ENCODE measurements around the gene LDOC1.
"Not testable (repeated sequence)": the region's sequence is repeated elsewhere in the genome, so short reads cannot be mapped to it uniquely, and the experiment has no call there.

The LDOC1 gene

GRCh38 chrX:141155231-141155630, 21.7 kb downstream of the LDOC1 start:
- H4K8ac ChIP-seq (ENCODE audit: low read length); H3K18ac ChIP-seq (ENCODE audit: low read depth in 1 of 2, low read length in 2 of 2); H4K91ac ChIP-seq (ENCODE audit: low read length); H2BK5ac ChIP-seq (ENCODE audit: low read depth, low read length, poor library complexity, severe bottlenecking); H2BK12ac ChIP-seq (ENCODE audit: low read length in 2 of 2); H3K9ac ChIP-seq (ENCODE audit: low read length); H2AK5ac ChIP-seq (ENCODE audit: low read length, severe bottlenecking); H3K14ac ChIP-seq (ENCODE audit: low read length in 2 of 2); H2BK15ac ChIP-seq (ENCODE audit: low read depth, poor library complexity, severe bottlenecking); H3K9me3 ChIP-seq (ENCODE audit: control insufficient read depth, low read length); H3K4me2 ChIP-seq (ENCODE audit: low read length, poor library complexity, severe bottlenecking); DNase-seq; H3K27me3 ChIP-seq (ENCODE audit: control insufficient read depth in 1 of 2, insufficient read depth in 1 of 2, low read length in 2 of 2); H3K27ac ChIP-seq (ENCODE audit: low read length, poor library complexity, severe bottlenecking); H2AFZ ChIP-seq (ENCODE audit: low read depth, low read length); H3K36me3 ChIP-seq (ENCODE audit: control insufficient read depth in 1 of 2, insufficient read depth in 2 of 2, low read depth in 1 of 2, low read length in 2 of 2); H3K79me1 ChIP-seq (replicated peaks; ENCODE audit: low read length, poor library complexity, severe bottlenecking); H2BK120ac ChIP-seq (ENCODE audit: low read depth, low read length); H3K4ac ChIP-seq (ENCODE audit: low read depth in 1 of 2, low read length in 2 of 2); H3K23ac ChIP-seq (ENCODE audit: low read length in 2 of 2); H3K4me1 ChIP-seq (ENCODE audit: control insufficient read depth, insufficient read depth, low read depth, low read length); H3K4me3 ChIP-seq (ENCODE audit: insufficient read depth in 1 of 2, low read depth in 1 of 2, low read length in 2 of 2): not testable (repeated sequence)
- 92% methylated on average over 3 of the region's 3 CpGs for WGBS

- Histone ChIP-seq H4K91ac (ENCODE audit: low read length) (no peak overlapping the region), H2BK120ac (ENCODE audit: low read depth, low read length) (no peak overlapping the region), H3K9me3 (ENCODE audit: control insufficient read depth, low read length) (no peaks in the 10 kb centered on the region), H3K4me1 (ENCODE audit: control insufficient read depth, insufficient read depth, low read depth, low read length) (no peaks in the 10 kb centered on the region), H3K4ac (ENCODE audit: low read depth in 1 of 2, low read length in 2 of 2) (no peak overlapping the region), H3K27ac (ENCODE audit: low read length, poor library complexity, severe bottlenecking) (no peak overlapping the region), H2AK5ac (ENCODE audit: low read length, severe bottlenecking) (no peak overlapping the region), H3K23ac (ENCODE audit: low read length in 2 of 2) (no peak overlapping the region), H2BK12ac (ENCODE audit: low read length in 2 of 2) (no peak overlapping the region), H3K14ac (ENCODE audit: low read length in 2 of 2) (no peak overlapping the region), H3K9ac (ENCODE audit: low read length) (no peak overlapping the region), H3K4me2 (ENCODE audit: low read length, poor library complexity, severe bottlenecking) (no peak overlapping the region), H4K8ac (ENCODE audit: low read length) (no peak overlapping the region), H3K18ac (ENCODE audit: low read depth in 1 of 2, low read length in 2 of 2) (no peak overlapping the region), H3K27me3 (ENCODE audit: control insufficient read depth in 1 of 2, insufficient read depth in 1 of 2, low read length in 2 of 2) (no peaks in the 10 kb centered on the region), H3K79me1 (replicated peaks; ENCODE audit: low read length, poor library complexity, severe bottlenecking) (no peaks in the 10 kb centered on the region), H2AFZ (ENCODE audit: low read depth, low read length) (no peak overlapping the region), H2BK15ac (ENCODE audit: low read depth, poor library complexity, severe bottlenecking) (no peak overlapping the region), H3K36me3 (ENCODE audit: control insufficient read depth in 1 of 2, insufficient read depth in 2 of 2, low read depth in 1 of 2, low read length in 2 of 2) (no peaks in the 10 kb centered on the region), H2BK5ac (ENCODE audit: low read depth, low read length, poor library complexity, severe bottlenecking) (no peak overlapping the region), H3K4me3 (ENCODE audit: insufficient read depth in 1 of 2, low read depth in 1 of 2, low read length in 2 of 2) (no peak overlapping the region)
- WGBS = no CpG with 5 or more reads among the region's 3 CpGs
- no peak for DNase-seq
Measured at GRCh38 chrX:141142946-141143345, 34.0 kb downstream of the LDOC1 start.

- Histone ChIP-seq H3K79me1 (replicated peaks; ENCODE audit: low read length, poor library complexity, severe bottlenecking) (no peaks in the 10 kb centered on the region), H3K9ac (ENCODE audit: low read length) (no peak overlapping the region), H3K14ac (ENCODE audit: low read length in 2 of 2) (no peak overlapping the region), H2BK5ac (ENCODE audit: low read depth, low read length, poor library complexity, severe bottlenecking) (no peak overlapping the region), H3K18ac (ENCODE audit: low read depth in 1 of 2, low read length in 2 of 2) (no peak overlapping the region), H3K4me1 (ENCODE audit: control insufficient read depth, insufficient read depth, low read depth, low read length) (no peaks in the 10 kb centered on the region), H3K4me2 (ENCODE audit: low read length, poor library complexity, severe bottlenecking) (no peak overlapping the region), H2AFZ (ENCODE audit: low read depth, low read length) (no peak overlapping the region), H3K23ac (ENCODE audit: low read length in 2 of 2) (no peak overlapping the region), H2BK120ac (ENCODE audit: low read depth, low read length) (no peak overlapping the region), H3K27me3 (ENCODE audit: control insufficient read depth in 1 of 2, insufficient read depth in 1 of 2, low read length in 2 of 2) (no peaks in the 10 kb centered on the region), H2BK12ac (ENCODE audit: low read length in 2 of 2) (no peak overlapping the region), H4K91ac (ENCODE audit: low read length) (no peak overlapping the region), H4K8ac (ENCODE audit: low read length) (no peak overlapping the region), H3K36me3 (ENCODE audit: control insufficient read depth in 1 of 2, insufficient read depth in 2 of 2, low read depth in 1 of 2, low read length in 2 of 2) (no peaks in the 10 kb centered on the region), H2AK5ac (ENCODE audit: low read length, severe bottlenecking) (no peak overlapping the region), H3K27ac (ENCODE audit: low read length, poor library complexity, severe bottlenecking) (no peak overlapping the region), H3K9me3 (ENCODE audit: control insufficient read depth, low read length) (no peaks in the 10 kb centered on the region), H3K4ac (ENCODE audit: low read depth in 1 of 2, low read length in 2 of 2) (no peak overlapping the region), H3K4me3 (ENCODE audit: insufficient read depth in 1 of 2, low read depth in 1 of 2, low read length in 2 of 2) (no peak overlapping the region), H2BK15ac (ENCODE audit: low read depth, poor library complexity, severe bottlenecking) (no peak overlapping the region)
- WGBS = 83% methylated on average over 7 of the region's 8 CpGs
- no peak for DNase-seq
Measured at GRCh38 chrX:141133272-141133671, 43.7 kb downstream of the LDOC1 start.

- Histone ChIP-seq H3K14ac (ENCODE audit: low read length in 2 of 2) (no peak overlapping the region), H3K4me2 (ENCODE audit: low read length, poor library complexity, severe bottlenecking) (no peak overlapping the region), H3K4me3 (ENCODE audit: insufficient read depth in 1 of 2, low read depth in 1 of 2, low read length in 2 of 2) (no peak overlapping the region), H3K27me3 (ENCODE audit: control insufficient read depth in 1 of 2, insufficient read depth in 1 of 2, low read length in 2 of 2) (no peaks in the 10 kb centered on the region), H4K8ac (ENCODE audit: low read length) (no peak overlapping the region), H2BK120ac (ENCODE audit: low read depth, low read length) (no peak overlapping the region), H2AK5ac (ENCODE audit: low read length, severe bottlenecking) (no peak overlapping the region), H2AFZ (ENCODE audit: low read depth, low read length) (no peak overlapping the region), H3K18ac (ENCODE audit: low read depth in 1 of 2, low read length in 2 of 2) (no peak overlapping the region), H3K36me3 (ENCODE audit: control insufficient read depth in 1 of 2, insufficient read depth in 2 of 2, low read depth in 1 of 2, low read length in 2 of 2) (no peaks in the 10 kb centered on the region), H3K4ac (ENCODE audit: low read depth in 1 of 2, low read length in 2 of 2) (no peak overlapping the region), H2BK5ac (ENCODE audit: low read depth, low read length, poor library complexity, severe bottlenecking) (no peak overlapping the region), H2BK15ac (ENCODE audit: low read depth, poor library complexity, severe bottlenecking) (no peak overlapping the region), H3K27ac (ENCODE audit: low read length, poor library complexity, severe bottlenecking) (no peak overlapping the region), H3K79me1 (replicated peaks; ENCODE audit: low read length, poor library complexity, severe bottlenecking) (no peaks in the 10 kb centered on the region), H3K9ac (ENCODE audit: low read length) (no peak overlapping the region), H3K4me1 (ENCODE audit: control insufficient read depth, insufficient read depth, low read depth, low read length) (no peaks in the 10 kb centered on the region), H4K91ac (ENCODE audit: low read length) (no peak overlapping the region), H3K9me3 (ENCODE audit: control insufficient read depth, low read length) (no peaks in the 10 kb centered on the region), H3K23ac (ENCODE audit: low read length in 2 of 2) (no peak overlapping the region), H2BK12ac (ENCODE audit: low read length in 2 of 2) (no peak overlapping the region)
- no peak for DNase-seq
- 100% methylated on average over 2 of the region's 2 CpGs for WGBS
Measured at GRCh38 chrX:141127146-141127545, 49.8 kb downstream of the LDOC1 start.

Measured in mesenchymal stem cell (in vitro differentiated cells and primary cell).